AG09309 (cell line): ENCODE results near the gene PPM1L.

Source experiments
- DNase-seq: peaks from one replicate; pipeline ENCODE4 v3.0.0-alpha.2; 2010; ENCODE audit warnings: low read depth
- H3K4me3 ChIP-seq: 2 replicates; pipeline ENCODE4 v1.5.1; 2011; ENCODE audit warnings: mild to moderate bottlenecking, low read depth, low read length, moderate library complexity; ENCODE audit not compliant: control insufficient read depth
- TF ChIP-seq, protein P1 (sequence below): IDR thresholded peaks from 2 replicates; pipeline ENCODE4 v1.5.1; 2011; ENCODE audit warnings: mild to moderate bottlenecking, low read depth, low read length, inconsistent platforms; ENCODE audit not compliant: insufficient read depth, control insufficient read depth; ENCODE audit errors: missing control alignments

The PPM1L gene

DNA sequence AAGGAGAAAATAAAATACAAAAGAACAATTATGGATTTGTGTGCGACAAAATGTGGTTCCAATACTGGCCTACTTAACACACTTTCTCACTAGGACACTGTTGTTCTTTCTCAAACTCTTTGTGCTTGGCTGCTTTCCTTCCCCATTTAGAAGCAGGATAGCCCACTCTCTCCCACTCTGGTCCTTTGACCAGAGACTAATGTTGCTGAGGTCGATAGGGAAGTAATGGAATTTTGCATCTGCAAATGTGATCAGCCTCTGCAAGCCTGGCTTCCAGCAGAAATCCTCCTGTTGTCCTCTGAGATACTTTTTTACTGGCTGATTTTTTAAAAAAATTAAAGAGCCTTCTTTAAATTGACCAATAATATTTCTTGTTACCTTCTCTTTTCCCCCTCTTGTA, 71.0 kb downstream of the PPM1L start:
- no peak overlapping the region for H3K4me3 ChIP-seq
- TF ChIP-seq, protein P1, sequence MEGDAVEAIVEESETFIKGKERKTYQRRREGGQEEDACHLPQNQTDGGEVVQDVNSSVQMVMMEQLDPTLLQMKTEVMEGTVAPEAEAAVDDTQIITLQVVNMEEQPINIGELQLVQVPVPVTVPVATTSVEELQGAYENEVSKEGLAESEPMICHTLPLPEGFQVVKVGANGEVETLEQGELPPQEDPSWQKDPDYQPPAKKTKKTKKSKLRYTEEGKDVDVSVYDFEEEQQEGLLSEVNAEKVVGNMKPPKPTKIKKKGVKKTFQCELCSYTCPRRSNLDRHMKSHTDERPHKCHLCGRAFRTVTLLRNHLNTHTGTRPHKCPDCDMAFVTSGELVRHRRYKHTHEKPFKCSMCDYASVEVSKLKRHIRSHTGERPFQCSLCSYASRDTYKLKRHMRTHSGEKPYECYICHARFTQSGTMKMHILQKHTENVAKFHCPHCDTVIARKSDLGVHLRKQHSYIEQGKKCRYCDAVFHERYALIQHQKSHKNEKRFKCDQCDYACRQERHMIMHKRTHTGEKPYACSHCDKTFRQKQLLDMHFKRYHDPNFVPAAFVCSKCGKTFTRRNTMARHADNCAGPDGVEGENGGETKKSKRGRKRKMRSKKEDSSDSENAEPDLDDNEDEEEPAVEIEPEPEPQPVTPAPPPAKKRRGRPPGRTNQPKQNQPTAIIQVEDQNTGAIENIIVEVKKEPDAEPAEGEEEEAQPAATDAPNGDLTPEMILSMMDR, result no peak
- no peak for DNase-seq

DNA sequence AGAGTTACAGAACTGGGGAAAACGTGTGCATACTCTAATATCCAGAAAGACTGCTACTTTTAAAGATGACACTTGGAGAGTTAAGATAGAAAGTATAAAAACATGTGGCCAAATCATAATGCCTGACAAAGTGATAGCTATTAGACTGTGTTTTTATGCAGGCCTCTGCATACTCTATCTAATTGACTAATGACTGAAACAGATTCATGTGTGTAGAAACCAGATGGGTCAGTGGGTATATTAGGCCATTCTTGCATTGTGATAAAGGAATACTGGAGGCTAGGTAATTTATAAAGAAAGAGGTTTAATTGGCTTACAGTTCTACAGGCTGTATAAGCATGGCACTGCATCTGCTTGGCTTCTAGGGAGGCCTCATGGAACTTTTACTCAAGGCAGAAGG, 71.5 kb downstream of the PPM1L start:
- DNase-seq, result no peak
- H3K4me3 ChIP-seq, result no peak overlapping the region
- TF ChIP-seq, protein P1, result no peak

- DNase-seq, result no peak
- TF ChIP-seq, protein P1, result no peak
- no peak overlapping the region for H3K4me3 ChIP-seq
Observed at GRCh38 chr3:160828880-160829279, 72.8 kb downstream of the PPM1L start.

DNA sequence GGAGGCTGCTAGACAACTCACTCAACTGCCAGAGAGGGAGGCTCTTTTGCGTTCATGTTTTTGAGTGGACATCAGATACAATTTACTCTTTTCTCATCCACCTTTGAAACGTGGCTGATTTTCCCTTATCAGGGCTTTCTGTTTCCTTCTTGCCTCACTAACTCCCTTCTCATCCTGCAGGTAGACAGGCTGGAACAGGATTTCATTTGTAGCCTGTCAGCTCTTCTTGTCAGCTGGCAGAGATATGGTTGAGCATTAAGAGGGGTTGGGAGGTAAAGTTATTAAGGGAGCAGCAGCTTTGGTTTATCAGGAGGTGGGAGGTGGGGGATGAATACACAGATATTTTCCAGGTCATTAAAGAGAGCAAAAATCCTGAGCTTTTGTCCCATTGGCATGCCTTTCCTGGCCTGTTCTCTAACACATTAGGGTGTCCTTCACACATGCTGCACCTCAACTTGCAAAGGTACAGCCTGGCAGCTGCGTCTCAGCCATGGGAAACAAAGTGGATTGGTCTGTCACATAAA, 73.5 kb downstream of the PPM1L start:
- DNase-seq, result no peak
- TF ChIP-seq, protein P1, result no peak
- no peak overlapping the region for H3K4me3 ChIP-seq

DNA sequence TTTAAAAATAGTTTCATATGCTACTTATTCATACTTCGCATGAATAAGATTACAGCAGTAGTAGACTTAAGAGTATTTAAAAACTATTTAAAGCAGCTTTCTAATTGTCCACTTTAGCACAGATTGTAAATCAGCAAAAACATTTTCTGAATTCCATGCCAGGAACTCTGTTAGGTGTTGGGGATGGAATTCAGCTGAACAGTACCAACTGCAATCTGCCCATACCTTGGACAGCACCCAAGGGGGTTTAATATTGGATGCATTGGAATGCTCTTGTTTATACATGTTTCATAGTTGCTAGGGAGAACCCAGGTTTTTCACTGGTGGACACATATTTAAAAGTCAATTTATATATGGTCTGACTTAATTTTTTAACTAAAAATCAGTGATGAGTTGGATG, 74.8 kb downstream of the PPM1L start:
- TF ChIP-seq, protein P1, result no peak
- no peak for DNase-seq
- H3K4me3 ChIP-seq, result no peak overlapping the region

- TF ChIP-seq, protein P1, result no peak
- H3K4me3 ChIP-seq, result no peak overlapping the region
- no peak for DNase-seq
Observed at GRCh38 chr3:160831401-160831800, 75.4 kb downstream of the PPM1L start.
